ENCODE measurements around the gene PAX4. TPM values are rescaled to one million over a fixed set of nuclear protein-coding genes. Genes with fewer than 3 reads are reported as not detected.
"Not testable (repeated sequence)": the region's sequence is repeated elsewhere in the genome, so short reads cannot be mapped to it uniquely, and the experiment has no call there.

Gene PAX4
- total RNA-seq, 1 donor from 2014 or later = not detected

DNA sequence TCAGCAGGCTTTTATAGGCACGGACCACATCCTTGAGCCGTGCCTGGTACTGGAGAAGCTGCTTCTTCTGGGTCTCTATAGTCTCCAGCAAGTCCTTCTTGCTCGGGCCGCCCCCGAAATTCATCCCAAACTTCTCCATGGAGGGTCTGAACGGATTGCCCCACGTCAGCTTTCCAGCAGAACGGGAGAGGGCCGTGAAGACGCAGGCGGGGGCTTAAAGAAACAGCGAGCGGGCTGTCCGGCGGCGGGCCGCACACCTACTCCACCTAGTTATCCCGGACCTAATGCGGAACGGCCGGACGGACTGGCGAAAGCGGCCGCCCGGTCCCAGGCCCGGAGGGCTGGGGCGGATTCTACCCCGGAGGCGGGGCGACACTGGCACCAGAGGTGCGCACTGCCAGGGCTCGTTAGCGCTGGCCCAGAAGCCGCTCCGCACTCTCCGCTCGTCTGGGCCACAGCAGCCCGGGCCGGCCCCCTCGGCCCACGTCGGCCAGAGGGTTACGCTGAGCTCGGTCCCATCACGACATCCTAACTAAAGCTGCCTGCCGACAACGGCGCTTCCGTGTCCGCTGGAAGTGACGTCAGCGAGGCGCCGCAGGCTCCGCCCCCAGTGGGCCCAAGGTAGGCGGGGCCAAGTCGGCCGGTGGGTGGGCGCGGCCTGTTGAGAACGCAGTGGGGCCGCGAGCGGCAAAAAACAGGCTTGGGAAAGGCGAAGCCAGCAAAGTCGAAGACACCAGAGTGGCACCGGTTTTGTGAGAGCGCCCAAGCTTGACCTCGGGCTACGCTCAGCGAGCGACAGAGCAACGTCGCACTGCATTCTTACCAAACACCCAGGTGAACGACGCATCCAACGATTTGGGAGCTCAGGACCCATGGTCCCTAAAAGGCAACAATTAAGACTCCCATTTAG is 32.6 kb downstream of the PAX4 start, which contains the start of gene GCC1:
Gene GCC1, minus strand, starts transcription at position 553 of the 910 bp plus-strand sequence. Its CDS starts 414 bp downstream, at position 139.
- DNase-seq = peak; percentile 86

- no peak for DNase-seq
These were observed 33.3 kb downstream of the PAX4 start for GRCh38 chr7:127584648-127585043.

DNA sequence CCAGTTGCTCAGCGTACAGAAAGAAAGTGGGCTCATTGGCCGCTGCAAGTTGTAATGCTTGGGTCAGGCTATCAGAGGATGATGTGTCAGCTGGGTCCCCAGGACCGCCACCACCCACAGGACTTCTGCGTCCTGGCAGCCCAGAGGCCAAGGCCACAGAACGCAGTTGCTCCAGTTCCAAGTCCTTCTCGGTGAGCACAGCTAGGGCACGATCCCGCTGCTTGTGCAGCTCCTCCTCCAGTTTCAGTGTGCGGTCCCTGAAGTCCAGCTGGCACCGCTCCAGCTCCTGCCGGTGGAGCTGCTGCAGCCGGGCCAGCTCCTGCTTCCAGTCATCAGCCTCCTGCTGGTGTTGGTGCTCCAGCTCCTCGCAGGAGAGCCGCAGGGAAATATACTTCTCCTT is 35.6 kb downstream of the PAX4 start:
- no peak for DNase-seq

GRCh38 chr7:127581716-127582115 is 36.2 kb downstream of the PAX4 start:
- DNase-seq = no peak

GRCh38 chr7:127580612-127581011 is 37.3 kb downstream of the PAX4 start:
- DNase-seq = no peak

DNA sequence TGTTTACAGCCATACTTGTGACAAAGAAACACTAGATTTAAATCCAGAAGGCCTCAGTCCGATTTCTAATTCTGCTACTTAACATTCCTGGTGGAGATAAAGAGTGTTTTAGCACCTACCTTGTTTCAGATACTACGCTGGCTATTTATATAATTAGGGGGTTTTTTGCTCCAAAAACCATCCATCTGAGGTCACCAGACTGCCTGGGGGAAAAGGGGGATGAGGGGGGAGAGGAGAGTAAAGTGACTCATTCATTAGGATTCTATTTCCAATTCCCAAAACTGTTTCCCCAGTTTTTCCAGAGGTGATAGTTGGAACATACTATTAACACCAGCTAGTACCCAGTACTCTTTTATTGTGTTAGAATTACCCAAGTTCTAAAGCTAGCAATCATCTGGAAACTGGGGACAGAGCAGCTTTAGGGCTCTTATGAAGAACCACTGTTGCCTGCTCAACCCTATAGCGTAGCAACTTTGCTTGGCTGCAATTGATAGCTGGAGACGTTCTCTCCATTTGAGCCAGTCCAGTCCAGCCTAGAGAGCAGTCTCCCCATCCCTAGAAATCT is 39.1 kb downstream of the PAX4 start:
- no peak for DNase-seq

DNA sequence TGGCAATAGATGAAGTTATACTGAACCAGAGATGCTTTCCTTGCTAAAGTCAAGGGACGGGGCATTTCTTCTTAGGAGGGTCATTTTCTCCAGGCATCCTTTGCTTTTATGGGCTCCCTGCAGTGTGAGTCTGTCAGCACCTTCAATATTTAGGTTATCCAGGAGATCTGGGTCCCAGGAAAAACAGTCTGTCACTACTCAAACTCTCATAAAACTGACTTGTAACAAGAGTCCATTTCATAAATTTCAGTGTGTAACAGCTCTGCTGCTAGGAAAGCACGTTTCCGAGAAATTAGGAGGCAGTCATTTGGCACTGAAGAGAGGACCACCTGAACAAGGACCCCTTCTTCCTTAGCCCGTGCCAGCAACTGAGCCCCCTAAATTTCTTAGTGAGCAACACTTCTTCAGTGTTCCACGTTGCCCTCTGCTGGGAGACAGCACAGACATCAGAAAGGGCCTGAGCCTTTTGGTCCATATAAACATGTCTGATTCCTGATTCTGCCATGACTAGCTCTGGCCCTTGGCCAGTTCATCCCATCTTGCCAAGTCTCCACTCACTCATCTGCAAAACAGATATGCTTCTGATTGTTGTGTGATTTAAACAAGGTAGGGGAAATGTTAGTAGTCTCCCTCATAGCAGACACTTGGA is 39.8 kb downstream of the PAX4 start:
- no peak for DNase-seq

- DNase-seq = no peak
These were observed 46.0 kb downstream of the PAX4 start for GRCh38 chr7:127571741-127572505.

- DNase-seq = not testable (repeated sequence)
These were observed 49.9 kb downstream of the PAX4 start for GRCh38 chr7:127568034-127568433.

- no peak for DNase-seq
These were observed 51.7 kb downstream of the PAX4 start for GRCh38 chr7:127566242-127566641.

Other genes starting within 250 kb of the PAX4 start
- 51.0 TPM for gene ZNF800, start 225.4 kb downstream of the PAX4 start, total RNA-seq
- gene GCC1, start 32.5 kb downstream of the PAX4 start, total RNA-seq = 12.6 TPM
- gene ARF5, start 29.7 kb downstream of the PAX4 start, total RNA-seq = 94.8 TPM
- 0.78 TPM for gene FSCN3, start 24.4 kb downstream of the PAX4 start, total RNA-seq
- gene SND1, start 34.1 kb upstream of the PAX4 start, total RNA-seq = 65.8 TPM

All from occipital lobe (tissue), 2 donors.